HG03520 (cell line): ENCODE data around the gene AK9.
"Not testable (repeated sequence)": the region's sequence is repeated elsewhere in the genome, so short reads cannot be mapped to it uniquely, and the experiment has no call there.

Experiments used
- ATAC-seq: cut with Tn5 transposase; IDR thresholded peaks from one replicate; pipeline ENCODE4 v1.9.1; 2021; ENCODE audit warnings: mild to moderate bottlenecking, moderate library complexity; ENCODE audit not compliant: unreplicated experiment

AK9 gene

DNA sequence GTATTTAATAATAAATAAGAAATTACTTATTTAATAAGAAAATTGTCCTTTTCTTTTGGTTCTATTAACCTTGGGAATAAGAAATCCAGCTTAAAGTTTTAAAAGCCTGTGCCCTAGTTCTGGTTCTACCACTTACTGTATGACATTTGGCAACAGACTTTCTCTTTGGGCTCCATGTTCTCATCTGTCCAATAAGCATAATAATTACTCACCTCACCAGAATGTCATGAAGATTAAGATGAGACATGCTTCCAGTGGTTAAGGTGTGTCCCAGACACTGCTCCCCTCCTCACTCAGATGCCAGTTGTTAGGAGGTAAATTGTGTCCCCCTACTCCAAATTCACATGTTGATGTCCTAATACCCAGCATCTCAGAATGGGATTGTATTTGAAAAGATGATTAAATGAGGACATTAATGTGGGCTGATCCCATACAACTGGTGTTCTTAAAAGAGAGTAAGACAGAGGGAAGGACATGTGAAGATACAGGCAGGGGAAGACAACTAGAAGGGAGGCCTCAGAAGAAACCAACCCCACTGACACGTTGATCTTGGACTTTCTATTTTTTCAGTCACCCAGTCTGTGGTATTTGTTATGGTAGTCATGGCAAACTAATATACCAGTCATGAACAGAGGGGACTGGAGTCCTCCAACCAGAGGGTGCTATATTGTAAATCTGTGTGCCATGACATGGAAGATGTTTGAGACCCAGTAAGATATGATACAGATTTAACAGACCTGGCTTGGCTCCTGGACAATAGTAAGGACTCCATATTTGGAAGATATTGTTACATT lies 229.1 kb downstream of the AK9 start:
- no peak for ATAC-seq

- not testable (repeated sequence) for ATAC-seq
Observed at GRCh38 chr6:109461205-109461604, 229.8 kb downstream of the AK9 start.

GRCh38 chr6:109460161-109460829 lies 230.7 kb downstream of the AK9 start:
- no peak for ATAC-seq

DNA sequence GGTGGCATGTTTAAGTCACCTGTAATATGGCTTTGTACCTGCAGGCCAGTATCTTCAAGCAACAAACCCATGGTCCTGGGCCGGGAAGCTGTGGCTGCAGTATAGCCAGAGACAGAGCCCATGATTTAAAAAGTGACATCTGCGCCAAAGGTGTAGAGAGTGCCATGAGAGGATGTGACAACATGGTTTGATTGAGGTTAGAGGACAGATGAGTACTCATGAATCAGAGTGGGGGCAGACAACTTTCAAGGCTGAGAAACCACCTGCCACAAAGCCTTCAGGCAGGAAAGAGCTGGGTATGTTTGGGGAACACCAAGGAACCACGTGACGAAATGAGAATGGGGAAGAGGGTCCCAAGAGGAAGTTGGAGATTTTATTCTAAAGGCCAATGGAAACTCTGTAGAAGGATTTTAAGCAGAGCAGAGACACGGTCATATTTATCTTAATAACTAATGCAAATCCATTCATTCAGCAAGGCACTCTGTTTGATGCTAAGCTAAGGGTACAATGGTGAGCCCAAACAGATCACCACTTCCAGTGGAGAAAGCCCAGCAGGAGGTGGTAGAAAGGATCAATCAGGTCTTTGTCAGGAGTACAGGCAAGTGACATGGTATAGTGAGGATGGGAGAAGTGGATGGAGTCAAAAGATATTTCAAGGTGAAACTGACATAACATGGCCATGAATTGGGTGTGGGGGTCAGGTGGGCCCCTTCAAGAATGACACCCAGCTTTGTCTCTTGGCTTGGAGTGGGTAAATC lies 232.0 kb downstream of the AK9 start:
- ATAC-seq: no peak

DNA sequence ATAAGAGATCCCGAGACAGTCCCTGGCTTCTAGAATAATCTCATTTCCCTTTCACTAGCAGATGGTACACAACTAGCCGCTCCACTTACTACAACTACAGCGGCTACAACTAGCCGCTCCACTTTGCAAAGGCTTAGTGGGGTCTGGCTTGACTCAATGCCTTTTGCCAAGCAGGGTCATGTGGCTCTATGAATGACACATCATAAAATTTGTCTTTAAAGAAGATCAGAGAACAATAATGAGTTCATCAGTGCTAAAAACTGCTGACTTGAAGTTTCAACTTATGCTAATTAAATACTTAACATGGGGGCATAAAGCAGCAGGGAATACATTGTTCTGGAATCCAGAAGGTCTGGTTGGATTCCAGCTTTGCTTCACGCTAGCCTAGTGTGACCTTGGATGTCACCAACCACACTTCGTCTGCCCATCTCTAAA lies 233.4 kb downstream of the AK9 start:
- ATAC-seq: no peak

- no peak for ATAC-seq
Observed at GRCh38 chr6:109456710-109457561, 234.1 kb downstream of the AK9 start.

- peak; percentile 2 for ATAC-seq
Observed at GRCh38 chr6:109456111-109456583, 234.9 kb downstream of the AK9 start.

- ATAC-seq: peak; percentile 57
Observed at GRCh38 chr6:109455437-109456110, 235.4 kb downstream of the AK9 start, which contains the start of gene MICAL1. TSS of gene MICAL1 (minus strand) at chr6:109455772. CDS start at chr6:109454196, 1,576 bp downstream.

DNA sequence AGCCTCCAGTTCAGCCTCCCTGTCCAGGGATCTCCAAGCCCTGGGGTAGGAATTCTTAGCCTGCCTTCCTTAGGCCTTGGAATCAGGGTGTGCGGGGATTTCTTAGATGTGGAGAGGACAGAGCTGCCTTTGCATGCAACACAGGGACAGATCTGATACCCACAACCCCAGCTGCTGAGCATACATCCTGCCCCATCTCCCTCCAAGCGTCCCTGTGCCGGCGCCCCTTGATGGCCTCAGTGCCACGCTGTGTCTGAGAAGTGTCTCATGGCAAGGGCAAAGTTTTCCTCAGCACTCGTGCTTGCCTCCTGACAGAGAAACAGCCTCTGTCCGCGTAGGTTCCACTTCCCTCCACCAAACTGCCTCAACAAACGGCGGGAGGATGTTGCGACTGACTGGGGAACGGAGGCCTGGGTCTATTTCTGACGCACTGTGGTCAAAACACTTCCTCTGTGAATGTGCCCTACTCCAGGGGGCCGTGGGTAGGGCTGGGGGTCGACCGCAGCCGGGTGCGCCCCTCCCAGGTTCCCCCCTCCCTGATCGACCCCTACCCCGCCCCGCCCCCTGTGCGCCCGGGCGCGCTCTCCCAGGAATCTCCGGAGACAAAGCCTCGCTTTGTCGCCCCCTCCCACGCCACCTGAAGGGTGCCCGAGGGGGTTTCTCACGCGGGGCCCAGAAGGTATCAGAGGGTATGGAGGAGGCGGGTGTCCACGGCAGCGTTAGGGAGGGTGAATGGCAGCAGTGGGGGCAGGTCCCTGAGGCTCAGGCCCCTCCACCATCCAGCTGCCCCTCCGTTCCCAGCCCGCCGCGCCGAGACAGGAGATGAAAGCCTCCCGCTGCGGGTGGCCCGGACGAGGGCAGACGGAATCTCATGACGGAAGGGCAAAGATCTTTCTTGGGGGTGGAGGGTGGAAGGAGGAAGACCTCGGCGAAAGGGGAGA lies 236.2 kb downstream of the AK9 start:
- peak; percentile 17 for ATAC-seq

GRCh38 chr6:109453594-109454495 lies 237.2 kb downstream of the AK9 start:
- no peak for ATAC-seq

GRCh38 chr6:109453156-109453555 lies 237.8 kb downstream of the AK9 start:
- ATAC-seq: no peak

- no peak for ATAC-seq
Observed at GRCh38 chr6:109452181-109452580, 238.8 kb downstream of the AK9 start.

- ATAC-seq: no peak
Observed at GRCh38 chr6:109451376-109451775, 239.6 kb downstream of the AK9 start.

DNA sequence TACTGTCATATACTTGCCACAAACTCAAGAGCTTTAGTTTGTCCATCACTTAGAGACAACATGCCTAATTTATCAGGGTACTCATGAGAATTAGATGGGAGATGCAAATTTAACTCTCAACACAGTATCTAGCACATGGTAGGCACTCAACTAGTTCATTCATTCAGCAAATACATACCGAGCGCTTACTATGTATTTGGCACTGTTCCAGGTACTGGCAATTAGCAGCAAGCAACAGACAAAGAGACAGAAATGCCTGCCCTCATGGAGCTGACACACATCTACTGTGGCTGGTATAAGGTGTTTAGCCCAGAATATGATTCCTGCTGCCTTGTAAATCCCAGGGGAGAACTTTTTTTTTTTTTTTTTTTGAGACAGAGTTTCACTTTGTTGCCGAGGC lies 240.2 kb downstream of the AK9 start:
- ATAC-seq: no peak

DNA sequence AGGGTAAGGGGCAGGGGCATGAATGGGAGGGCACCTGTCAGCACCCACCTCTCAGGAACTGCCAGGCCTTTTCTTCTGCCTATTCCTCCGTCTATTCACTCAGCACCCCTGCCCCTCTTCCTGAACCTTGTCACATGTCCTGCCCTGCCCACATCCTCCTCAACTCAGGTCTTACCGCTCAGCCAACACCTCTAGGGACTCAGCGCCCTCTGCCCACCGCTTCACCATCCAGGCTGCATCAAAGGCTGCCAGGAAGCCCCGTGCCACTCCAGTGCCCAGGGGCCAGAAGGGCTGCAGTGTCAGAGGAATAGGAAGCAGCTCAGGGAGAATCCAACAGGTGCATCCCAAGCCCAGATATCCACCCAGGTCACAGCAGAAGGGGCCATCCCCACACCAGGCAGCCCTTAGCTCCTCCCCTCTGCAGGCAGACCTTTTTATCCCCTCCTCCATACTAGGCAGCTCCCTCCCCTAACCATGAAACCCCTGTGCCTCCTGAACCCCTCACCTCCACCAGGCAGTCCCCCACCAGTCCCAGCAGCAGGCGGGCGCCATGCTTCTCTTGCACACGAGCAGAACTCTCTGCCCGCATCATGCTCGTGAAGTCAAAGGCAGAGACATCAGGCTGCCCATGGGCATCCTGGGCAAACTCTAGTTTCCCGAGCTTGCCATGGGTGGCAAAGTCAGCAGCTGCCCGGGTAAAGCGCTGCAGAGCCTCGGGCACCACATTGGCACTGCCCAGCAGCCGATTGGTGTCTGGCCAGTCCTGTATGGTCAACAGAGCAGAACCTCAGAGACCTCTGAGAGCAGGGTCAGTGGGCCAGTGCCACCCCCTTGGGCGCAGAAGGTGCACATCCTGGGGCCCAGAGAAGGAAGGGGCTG lies 241.0 kb downstream of the AK9 start:
- ATAC-seq: no peak

DNA sequence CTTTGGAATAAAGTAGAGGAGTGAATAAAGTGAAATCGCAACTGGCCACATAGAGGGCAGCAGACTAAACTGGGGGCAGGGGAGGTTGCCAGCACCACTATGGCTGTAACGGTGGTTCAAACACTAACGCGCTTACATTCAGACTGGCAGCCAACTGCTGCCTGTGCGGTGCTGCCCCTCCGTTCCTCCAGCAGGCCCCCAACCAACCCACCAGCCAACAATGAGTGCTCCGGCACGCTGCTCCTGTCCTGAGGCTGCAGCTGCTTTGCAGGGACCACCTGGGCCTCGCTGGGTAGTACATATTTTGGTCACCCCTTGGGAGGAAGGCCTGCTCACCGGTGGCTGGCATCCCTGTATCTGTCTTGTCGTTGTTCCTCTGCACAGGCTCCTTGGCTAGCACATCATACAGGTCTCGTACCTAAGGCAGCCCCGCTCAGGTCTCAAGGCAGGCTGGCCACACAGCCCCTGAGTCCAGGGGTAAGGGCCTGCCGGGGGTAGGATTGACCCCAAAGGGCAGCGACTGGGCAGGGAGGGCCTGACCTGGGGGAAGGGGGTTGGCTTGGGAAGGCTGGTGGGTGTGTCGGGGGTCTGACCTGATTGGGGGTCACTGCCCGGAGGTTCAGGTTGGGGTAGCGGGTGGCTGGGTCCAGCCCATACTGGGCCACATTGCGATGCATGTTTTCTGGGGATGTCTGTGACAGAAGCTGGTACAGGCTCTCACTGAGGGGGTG lies 241.8 kb downstream of the AK9 start:
- no peak for ATAC-seq
